Effector memory CD4-positive, alpha-beta T cell (primary cell): ENCODE measurements around the gene SLITRK3.

Source experiments
- DNase-seq, 3 donors: peaks; one replicate each; pipeline ENCODE4 v3.0.0-alpha.2; 2020
- H3K27ac ChIP-seq: 2 replicates; pipeline ENCODE4 v1.7.0; 2013; ENCODE audit warnings: mild to moderate bottlenecking, low read length, moderate library complexity; ENCODE audit not compliant: insufficient read depth, poor library complexity, severe bottlenecking
- H3K27me3 ChIP-seq: replicated peaks from 2 replicates; pipeline ENCODE4 v1.7.0; 2013; ENCODE audit warnings: mild to moderate bottlenecking, low read length; ENCODE audit not compliant: insufficient read depth, control insufficient read depth, poor library complexity, severe bottlenecking
- H3K36me3 ChIP-seq: 2 replicates; pipeline ENCODE4 v1.7.0; 2013; ENCODE audit warnings: mild to moderate bottlenecking, low read length, moderate library complexity; ENCODE audit not compliant: control insufficient read depth, insufficient read depth
- H3K4me1 ChIP-seq: 2 replicates; pipeline ENCODE4 v1.7.0; 2013; ENCODE audit warnings: low read length, mild to moderate bottlenecking; ENCODE audit not compliant: control insufficient read depth, insufficient read depth, poor library complexity, severe bottlenecking
- H3K4me3 ChIP-seq: 2 replicates; pipeline ENCODE4 v1.7.0; 2013; ENCODE audit warnings: low read length, low read depth, mild to moderate bottlenecking; ENCODE audit not compliant: insufficient read depth, poor library complexity, severe bottlenecking
- H3K9me3 ChIP-seq: 2 replicates; pipeline ENCODE4 v1.7.0; 2013; ENCODE audit warnings: mild to moderate bottlenecking, low read length, moderate library complexity; ENCODE audit not compliant: control insufficient read depth

The SLITRK3 gene

GRCh38 chr3:165206454-165207266 lies 10.5 kb upstream of the SLITRK3 start:
- H3K27me3 ChIP-seq: no peaks in the 10 kb centered on the region
- DNase-seq: no peak
- no peak overlapping the region for H3K4me3 ChIP-seq
- H3K9me3 ChIP-seq: no peaks in the 10 kb centered on the region
- no peak overlapping the region for H3K27ac ChIP-seq
- H3K36me3 ChIP-seq: no peaks in the 10 kb centered on the region
- H3K4me1 ChIP-seq: no peaks in the 10 kb centered on the region

DNA sequence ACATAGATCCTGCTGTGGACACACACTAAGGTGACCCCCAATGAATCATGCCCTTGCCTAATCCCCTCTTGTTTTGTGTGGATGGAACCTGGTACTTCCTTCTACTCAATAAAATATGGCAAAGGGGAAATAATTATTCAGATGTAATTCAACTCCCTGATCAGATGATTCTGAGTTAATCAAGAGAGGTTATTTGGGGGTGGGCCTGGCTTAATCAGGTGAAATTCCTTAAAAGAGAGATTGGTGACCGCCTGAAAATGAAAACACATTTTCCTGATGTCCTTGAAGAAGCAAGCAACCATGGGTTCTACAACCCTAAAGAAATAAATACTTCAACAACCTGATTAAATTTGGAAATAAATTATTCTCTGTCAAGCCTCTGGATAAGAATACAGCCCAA lies 8.3 kb upstream of the SLITRK3 start:
- no peak for DNase-seq
- no peak overlapping the region for H3K4me3 ChIP-seq
- no peaks in the 10 kb centered on the region for H3K36me3 ChIP-seq
- H3K27me3 ChIP-seq: no peaks in the 10 kb centered on the region
- no peaks in the 10 kb centered on the region for H3K9me3 ChIP-seq
- no peak overlapping the region for H3K27ac ChIP-seq
- no peaks in the 10 kb centered on the region for H3K4me1 ChIP-seq

DNA sequence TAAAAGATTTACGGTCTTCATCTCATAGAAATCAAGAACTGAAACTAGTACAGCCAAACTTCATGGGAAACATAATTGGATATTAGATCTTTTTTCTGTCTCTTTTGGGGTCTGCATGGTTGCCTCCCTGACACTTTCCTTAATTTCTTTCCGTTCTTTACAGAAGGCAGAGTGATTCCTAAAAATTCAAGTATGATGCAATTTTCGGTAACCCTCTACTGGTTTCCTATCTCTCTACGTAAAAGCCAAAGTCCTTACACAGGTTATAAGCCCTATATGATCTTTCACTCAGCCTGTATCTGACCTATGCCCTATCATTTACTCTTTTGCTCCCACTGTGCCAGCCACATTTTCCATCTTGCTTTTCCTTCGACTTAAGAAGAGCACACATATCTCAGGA lies 6.8 kb upstream of the SLITRK3 start:
- H3K4me3 ChIP-seq: no peak overlapping the region
- no peak overlapping the region for H3K27ac ChIP-seq
- H3K27me3 ChIP-seq: no peaks in the 10 kb centered on the region
- H3K36me3 ChIP-seq: no peaks in the 10 kb centered on the region
- no peaks in the 10 kb centered on the region for H3K4me1 ChIP-seq
- no peaks in the 10 kb centered on the region for H3K9me3 ChIP-seq
- DNase-seq: no peak

DNA sequence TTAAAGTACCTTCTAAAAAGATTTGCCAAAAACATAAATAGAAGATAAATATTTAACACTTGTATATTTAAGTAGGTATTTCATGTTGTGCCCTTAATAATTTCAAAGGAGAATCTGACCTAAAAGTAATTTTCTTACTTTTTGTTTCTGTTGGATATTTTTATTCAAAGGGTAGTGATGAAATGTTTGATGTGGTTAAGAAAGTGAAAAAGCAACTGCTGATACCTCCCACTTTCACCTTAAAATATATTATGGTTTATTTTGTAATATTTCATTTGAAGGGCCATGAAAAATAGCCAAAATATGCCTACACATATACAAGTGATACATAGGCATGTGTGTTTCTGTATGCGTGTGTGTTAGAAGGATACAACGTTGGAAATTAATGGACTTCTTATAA lies 5.8 kb upstream of the SLITRK3 start:
- no peaks in the 10 kb centered on the region for H3K36me3 ChIP-seq

DNA sequence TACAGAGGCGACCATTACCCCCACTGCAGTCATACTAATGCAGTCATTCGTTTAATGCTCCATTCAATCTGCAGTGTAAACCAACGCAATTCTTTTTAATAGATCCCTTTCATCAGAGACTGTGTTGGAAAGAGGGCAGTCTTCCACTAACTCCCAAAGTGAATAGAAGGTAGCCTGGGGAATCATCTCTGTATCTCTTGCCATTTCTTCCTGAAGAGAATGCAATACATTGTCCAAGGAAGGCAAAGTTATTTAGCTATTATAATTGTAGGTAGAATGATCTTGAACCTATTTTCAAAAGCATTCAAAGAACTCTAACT lies 1.3 kb upstream of the SLITRK3 start:
- Histone ChIP-seq H3K36me3 (no peaks in the 10 kb centered on the region), H3K4me3 (no peak overlapping the region), H3K4me1 (no peaks in the 10 kb centered on the region), H3K9me3 (no peaks in the 10 kb centered on the region), H3K27ac (no peak overlapping the region), H3K27me3 (peaks cover 25% of the 10 kb centered on the region)
- no peak for DNase-seq

More for the DNA sequence above, 5.8 kb upstream of the SLITRK3 start:
- no peaks in the 10 kb centered on the region for H3K9me3 ChIP-seq
- peaks cover 3% of the 10 kb centered on the region for H3K27me3 ChIP-seq
- H3K4me1 ChIP-seq: no peaks in the 10 kb centered on the region
- no peak overlapping the region for H3K4me3 ChIP-seq
- H3K27ac ChIP-seq: no peak overlapping the region
- DNase-seq: no peak

DNA sequence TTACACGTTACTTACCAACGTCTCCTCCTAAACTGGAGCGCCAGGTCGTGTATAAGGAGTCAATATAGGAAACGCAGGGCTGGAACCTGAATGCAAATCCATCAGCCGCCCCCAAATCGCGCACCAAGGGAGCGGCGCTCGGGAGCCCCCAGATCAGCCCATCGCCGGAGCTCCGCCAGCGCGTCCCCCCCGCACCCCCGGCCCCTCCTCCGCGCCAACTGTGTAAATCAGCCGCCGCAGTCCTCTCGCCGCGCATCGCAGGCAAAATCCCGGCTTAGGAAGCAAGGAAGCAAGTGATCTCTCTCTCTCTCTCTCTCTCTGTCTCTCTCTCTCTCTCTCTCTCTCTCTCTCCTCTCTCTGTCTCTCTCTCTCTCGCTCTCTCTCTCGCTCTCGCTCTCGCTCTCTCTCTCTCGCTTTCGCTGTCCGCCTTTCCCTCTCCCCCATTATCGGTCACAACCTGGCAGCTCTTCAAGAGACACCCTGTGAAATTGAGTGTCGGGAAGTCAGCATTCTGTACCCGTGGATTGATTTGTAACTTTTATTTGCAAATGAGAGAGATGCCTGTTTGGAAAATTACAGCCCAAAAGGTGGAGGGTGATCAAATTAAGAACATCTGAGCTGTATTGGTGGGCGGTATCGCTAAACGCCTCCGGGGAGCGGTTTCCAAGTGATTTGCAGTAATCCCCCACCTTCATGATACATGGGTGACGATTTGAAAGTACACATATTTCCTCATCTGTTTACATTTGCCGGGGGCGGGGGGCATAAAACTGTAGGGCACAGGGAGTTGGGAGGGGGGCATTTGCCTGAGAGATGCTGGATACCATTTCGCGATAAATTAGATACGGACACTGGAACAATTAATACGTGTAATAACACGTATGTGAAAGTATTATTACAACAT lies 645 bp upstream of the SLITRK3 start:
- no peak for DNase-seq
- Histone ChIP-seq H3K27ac (no peak overlapping the region), H3K9me3 (no peaks in the 10 kb centered on the region), H3K36me3 (no peaks in the 10 kb centered on the region), H3K27me3 (peaks cover 25% of the 10 kb centered on the region), H3K4me1 (no peaks in the 10 kb centered on the region), H3K4me3 (no peak overlapping the region)

DNA sequence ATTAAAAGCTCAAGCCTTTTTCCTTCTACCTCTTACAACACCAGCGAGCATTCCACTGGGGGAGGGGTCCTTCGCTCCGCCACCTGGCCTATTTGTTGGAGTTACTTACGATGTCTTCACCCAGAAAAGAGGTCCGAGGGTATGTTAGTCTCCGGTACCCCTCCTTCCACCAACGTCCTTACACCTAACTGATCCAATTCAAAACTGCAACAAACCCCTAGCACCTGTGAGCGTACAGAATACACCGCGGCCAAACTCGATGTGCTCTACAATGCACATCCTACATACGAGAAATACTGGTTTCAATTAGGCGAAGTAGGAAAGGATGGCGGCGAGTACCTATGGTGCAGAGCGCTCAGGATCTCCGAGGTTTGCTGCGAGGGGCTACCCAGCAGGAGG lies 944 bp downstream of the SLITRK3 start:
- H3K4me3 ChIP-seq: no peak overlapping the region
- DNase-seq: no peak
- H3K27me3 ChIP-seq: peaks cover 25% of the 10 kb centered on the region
- no peaks in the 10 kb centered on the region for H3K36me3 ChIP-seq
- no peaks in the 10 kb centered on the region for H3K4me1 ChIP-seq
- no peaks in the 10 kb centered on the region for H3K9me3 ChIP-seq
- no peak overlapping the region for H3K27ac ChIP-seq

DNA sequence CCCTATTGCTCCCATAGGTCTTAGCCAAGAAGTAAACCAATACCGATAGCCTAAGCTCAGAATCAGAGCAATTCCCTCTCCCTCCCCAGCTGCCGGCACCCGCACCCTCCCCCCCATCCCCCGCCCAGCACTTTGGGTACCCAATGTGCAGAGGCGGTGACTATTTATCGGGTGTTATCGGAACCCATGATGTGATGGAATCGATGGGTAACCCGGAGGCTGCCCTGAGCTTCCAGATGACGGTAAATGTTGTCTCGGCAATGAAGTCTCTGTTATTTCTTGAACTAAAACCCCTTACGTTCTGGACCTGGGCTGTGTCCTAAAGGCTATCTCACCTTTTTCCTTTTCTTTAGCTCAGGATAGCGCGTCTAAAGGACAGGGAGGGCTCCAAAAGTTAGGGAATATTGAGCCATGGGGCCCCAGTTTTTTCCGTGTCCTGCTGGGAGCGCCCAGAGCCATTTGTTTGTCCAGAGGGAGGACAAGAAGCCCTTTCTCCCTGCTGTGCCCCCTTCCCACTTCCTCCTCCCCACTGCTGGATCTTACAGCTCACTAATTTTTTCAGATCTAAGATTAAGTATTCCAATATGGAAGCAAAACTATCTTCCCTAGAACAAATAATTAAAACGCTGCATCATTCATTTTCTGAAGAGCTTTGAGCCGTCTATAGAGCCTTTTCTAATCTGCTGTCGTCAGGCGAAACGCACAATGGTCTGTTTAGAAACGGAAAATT lies 1.5 kb downstream of the SLITRK3 start:
- Histone ChIP-seq H3K27me3 (peaks cover 25% of the 10 kb centered on the region), H3K4me3 (no peak overlapping the region), H3K9me3 (no peaks in the 10 kb centered on the region), H3K27ac (no peak overlapping the region), H3K4me1 (no peaks in the 10 kb centered on the region), H3K36me3 (no peaks in the 10 kb centered on the region)
- DNase-seq: no peak

- no peak overlapping the region for H3K27ac ChIP-seq
- H3K9me3 ChIP-seq: no peaks in the 10 kb centered on the region
- H3K36me3 ChIP-seq: no peaks in the 10 kb centered on the region
- no peak overlapping the region for H3K4me3 ChIP-seq
- DNase-seq: no peak
- H3K27me3 ChIP-seq: peaks cover 25% of the 10 kb centered on the region
- no peaks in the 10 kb centered on the region for H3K4me1 ChIP-seq
Observed at GRCh38 chr3:165193366-165194254, 2.6 kb downstream of the SLITRK3 start.
